Measurements from ENCODE around the gene ARID3A. TPM values are rescaled to one million over a fixed set of nuclear protein-coding genes. Genes with fewer than 3 reads are reported as not detected.
A peak's percentile ranks its signal among the peaks of the same experiment; 100 is the strongest.

The ARID3A gene
- total RNA-seq, 1 donor from 2014 or later = 6.6 TPM

GRCh38 chr19:1015061-1015781 lies 89.4 kb downstream of the ARID3A start:
- no peaks in the 10 kb centered on the region for H3K9me3 Mint-ChIP-seq (ENCODE audit: low read depth)
- no peak overlapping the region for H3K4me3 Mint-ChIP-seq (ENCODE audit: unreplicated experiment)
- no peaks in the 10 kb centered on the region for H3K36me3 Mint-ChIP-seq (ENCODE audit: low read depth)
- TF ChIP-seq CTCF (IDR thresholded peaks at IDR 0.05) = no peak
- H3K4me1 Mint-ChIP-seq (ENCODE audit: low read depth) = peaks cover 41% of the 10 kb centered on the region
- DNase-seq (ENCODE audit: low spot score) = no peak
- no peaks in the 10 kb centered on the region for H3K27me3 Mint-ChIP-seq (ENCODE audit: low read depth)
- H3K27ac Mint-ChIP-seq (ENCODE audit: unreplicated experiment) = no peak overlapping the region

- H3K4me1 Mint-ChIP-seq (ENCODE audit: low read depth) = peaks cover 41% of the 10 kb centered on the region
- no peaks in the 10 kb centered on the region for H3K27me3 Mint-ChIP-seq (ENCODE audit: low read depth)
- no peak for DNase-seq (ENCODE audit: low spot score)
- H3K9me3 Mint-ChIP-seq (ENCODE audit: low read depth) = no peaks in the 10 kb centered on the region
- peak overlapping the region; percentile 96 for H3K27ac Mint-ChIP-seq (ENCODE audit: unreplicated experiment)
- TF ChIP-seq CTCF (IDR thresholded peaks at IDR 0.05) = no peak
- no peaks in the 10 kb centered on the region for H3K36me3 Mint-ChIP-seq (ENCODE audit: low read depth)
- H3K4me3 Mint-ChIP-seq (ENCODE audit: unreplicated experiment) = no peak overlapping the region
These were observed 90.2 kb downstream of the ARID3A start for GRCh38 chr19:1015782-1016646.

- Mint-ChIP-seq H3K4me1 (ENCODE audit: low read depth) (peaks cover 46% of the 10 kb centered on the region), H3K4me3 (ENCODE audit: unreplicated experiment) (peak overlapping the region; percentile 48), H3K9me3 (ENCODE audit: low read depth) (no peaks in the 10 kb centered on the region), H3K27me3 (ENCODE audit: low read depth) (no peaks in the 10 kb centered on the region), H3K36me3 (ENCODE audit: low read depth) (no peaks in the 10 kb centered on the region), H3K27ac (ENCODE audit: unreplicated experiment) (peak overlapping the region; percentile 96)
- TF ChIP-seq CTCF (IDR thresholded peaks at IDR 0.05) = no peak
- DNase-seq (ENCODE audit: low spot score) = no peak
These were observed 90.8 kb downstream of the ARID3A start for GRCh38 chr19:1016647-1017114.

GRCh38 chr19:1017115-1017905 lies 91.5 kb downstream of the ARID3A start:
- no peak for TF ChIP-seq CTCF (IDR thresholded peaks at IDR 0.05)
- Mint-ChIP-seq H3K4me3 (ENCODE audit: unreplicated experiment) (peak overlapping the region; percentile 48), H3K9me3 (ENCODE audit: low read depth) (no peaks in the 10 kb centered on the region), H3K36me3 (ENCODE audit: low read depth) (no peaks in the 10 kb centered on the region), H3K4me1 (ENCODE audit: low read depth) (peaks cover 48% of the 10 kb centered on the region), H3K27ac (ENCODE audit: unreplicated experiment) (peak overlapping the region; percentile 96), H3K27me3 (ENCODE audit: low read depth) (no peaks in the 10 kb centered on the region)
- no peak for DNase-seq (ENCODE audit: low spot score)

- Mint-ChIP-seq H3K4me3 (ENCODE audit: unreplicated experiment) (no peak overlapping the region), H3K27ac (ENCODE audit: unreplicated experiment) (peak overlapping the region; percentile 96), H3K27me3 (ENCODE audit: low read depth) (no peaks in the 10 kb centered on the region), H3K4me1 (ENCODE audit: low read depth) (peaks cover 53% of the 10 kb centered on the region), H3K36me3 (ENCODE audit: low read depth) (no peaks in the 10 kb centered on the region), H3K9me3 (ENCODE audit: low read depth) (no peaks in the 10 kb centered on the region)
- DNase-seq (ENCODE audit: low spot score) = no peak
- TF ChIP-seq CTCF (IDR thresholded peaks at IDR 0.05) = no peak
These were observed 92.1 kb downstream of the ARID3A start for GRCh38 chr19:1017906-1018305.
